K562 (cell line): ENCODE results near the gene NMRAL1. TPM values are rescaled to one million over a fixed set of nuclear protein-coding genes. Genes with fewer than 3 reads are reported as not detected.

Experiments used
- ATAC-seq: fragments of 200-7000 bp; cut with Tn5 transposase; 3 replicates; pipeline ENCODE4 v1.9.1; 2020; ENCODE audit warnings: moderate library complexity
- BruUV-seq: library from RNA; stranded (reverse); fragments of 400-500 nt; replicated peaks from 2 replicates; lab custom pipeline; 2021; lab: Mats Ljungman, UMichigan
- CTCF ChIA-PET: fragments of 300-600 bp; formaldehyde crosslinking; extraction: SDS; loops from one replicate; lab custom pipeline; 2021; ENCODE audit warnings: low intra/inter-chr PET ratio; lab: Yijun Ruan, JAX
- POLR2A ChIA-PET: fragments of 300-600, 350-650 bp; sonication (Branson Sonifier 250); formaldehyde crosslinking; extraction: SDS; loops from one replicate; lab custom pipeline; 2021; ENCODE audit warnings: antibody characterized with exemption, inconsistent platforms; lab: Yijun Ruan, JAX
- DNase-seq, 4 experiments: peaks; one replicate each; pipeline versions ENCODE4 v3.0.0 to v3.0.0-alpha.2; 2011 to 2018; ENCODE audit warnings: low spot score in 3 of 4, mixed read lengths in 3 of 4; ENCODE audit errors: extremely low read depth in 1 of 4
- FAIRE-seq: peaks from 2 replicates; lab custom pipeline; 2011; peaks lifted over from hg19 to GRCh38; lab: Jason Lieb, UNC
- H2AFZ ChIP-seq: 2 replicates; pipeline ENCODE4 v1.6.0; 2011; ENCODE audit warnings: low read depth, low read length, control low read depth, inconsistent platforms
- H3K27ac ChIP-seq: fragments of 200-600 bp; 3 replicates; pipeline ENCODE4 v1.8.0; 2011; ENCODE audit warnings: low read depth, mild to moderate bottlenecking, control low read depth, inconsistent platforms, low read length, moderate library complexity, mixed read lengths; ENCODE audit errors: extremely low read depth
- H3K27me3 ChIP-seq, 2 experiments: fragments of 300-600 bp in 1 of 2; 2 replicates in 1 of 2; 3 replicates in 1 of 2; pipeline versions ENCODE4 v1.6.0 to v1.8.0; 2011; ENCODE audit warnings: inconsistent platforms in 2 of 2, low read length in 2 of 2, mild to moderate bottlenecking in 1 of 2, mixed read lengths in 1 of 2, moderate library complexity in 1 of 2; ENCODE audit not compliant: control insufficient read depth in 2 of 2, insufficient read depth in 2 of 2
- H3K36me3 ChIP-seq: fragments of 300-600 bp; 3 replicates; pipeline ENCODE4 v1.8.0; 2011; ENCODE audit warnings: mild to moderate bottlenecking, low read length, inconsistent platforms; ENCODE audit not compliant: control insufficient read depth, insufficient read depth
- H3K4me1 ChIP-seq, 2 experiments: fragments of 200-600 bp in 1 of 2; replicated peaks in 1 of 2; 2 replicates in 1 of 2; 3 replicates in 1 of 2; pipeline versions ENCODE4 v1.5.1 to v1.8.0; 2011; ENCODE audit warnings: inconsistent platforms in 2 of 2, low read length in 2 of 2, mild to moderate bottlenecking in 1 of 2, mixed read lengths in 1 of 2, moderate library complexity in 1 of 2; ENCODE audit not compliant: control insufficient read depth in 2 of 2, insufficient read depth in 2 of 2
- H3K4me2 ChIP-seq: 2 replicates; pipeline ENCODE4 v1.6.1; 2011; ENCODE audit warnings: low read length, control low read depth, inconsistent platforms, mixed read lengths; ENCODE audit not compliant: insufficient read depth
- H3K4me3 ChIP-seq: fragments of 200-600 bp; sonication (generic), shearing (Covaris generic); 2 replicates; pipeline ENCODE4 v1.5.1; 2016; ENCODE audit warnings: control low read depth, inconsistent platforms
- H3K79me2 ChIP-seq: fragments of 200-600 bp; 3 replicates; pipeline ENCODE4 v1.8.0; 2011; ENCODE audit warnings: low read length, inconsistent platforms; ENCODE audit not compliant: control insufficient read depth, insufficient read depth
- H3K9ac ChIP-seq, 2 experiments: 2 replicates each; pipeline versions ENCODE4 v1.6.0 to v1.6.1; 2011; ENCODE audit warnings: low read depth in 2 of 2, low read length in 2 of 2, control low read depth in 1 of 2, inconsistent platforms in 1 of 2, mild to moderate bottlenecking in 1 of 2, mixed read lengths in 1 of 2; ENCODE audit not compliant: insufficient read depth in 1 of 2
- H3K9me1 ChIP-seq: one replicate; pipeline ENCODE4 v1.6.0; 2011; ENCODE audit warnings: inconsistent platforms, mild to moderate bottlenecking, low read length, moderate library complexity; ENCODE audit not compliant: control insufficient read depth, insufficient read depth
- H3K9me3 ChIP-seq: replicated peaks from 2 replicates; pipeline ENCODE4 v1.5.1; 2011; ENCODE audit warnings: low read depth, low read length, inconsistent platforms; ENCODE audit not compliant: control insufficient read depth, insufficient read depth
- H4K20me1 ChIP-seq: replicated peaks from 2 replicates; pipeline ENCODE4 v1.6.1; 2011; ENCODE audit warnings: low read length, inconsistent platforms, mixed read lengths; ENCODE audit not compliant: control insufficient read depth, insufficient read depth
- AFF4 ChIP-seq: sonication (generic); formaldehyde crosslinking; IDR thresholded peaks from 2 replicates; pipeline ENCODE4 v1.8.0; 2023; ENCODE audit warnings: mild to moderate bottlenecking, missing genetic modification reagents
- DEAF1 ChIP-seq: fragments of 450-650 bp; formaldehyde crosslinking; IDR thresholded peaks from 2 replicates; pipeline ENCODE4 v1.4.0; 2020; ENCODE audit warnings: mild to moderate bottlenecking, moderate library complexity
- MECOM ChIP-seq: fragments of 250-450 bp; sonication (Bioruptor Pico); IDR thresholded peaks from 2 replicates; pipeline ENCODE4 v1.8.0; 2022; ENCODE audit warnings: inconsistent platforms
- NKRF ChIP-seq: fragments of 450-650 bp; IDR thresholded peaks from 2 replicates; pipeline ENCODE4 v1.6.1; 2016; ENCODE audit warnings: borderline replicate concordance
- SMAD4 ChIP-seq: fragments of 250-450 bp; sonication (Bioruptor Pico); conservative IDR thresholded peaks from 2 replicates; pipeline ENCODE4 v1.8.0; 2021; ENCODE audit warnings: inconsistent platforms, mild to moderate bottlenecking, moderate library complexity
- SNAPC5 ChIP-seq: fragments of 250-450 bp; sonication (Bioruptor Pico); IDR thresholded peaks from 2 replicates; pipeline ENCODE4 v1.8.0; 2021; ENCODE audit warnings: moderate library complexity, mild to moderate bottlenecking, inconsistent platforms
- SRSF9 ChIP-seq: fragments of 200-400 bp; formaldehyde crosslinking; IDR thresholded peaks from 2 replicates; pipeline ENCODE4 v1.6.1; 2017; ENCODE audit warnings: low read depth, low read length, borderline replicate concordance
- ZNF175 ChIP-seq: fragments of 200-800 bp; sonication (Bioruptor generic); IDR thresholded peaks from 2 replicates; pipeline ENCODE4 v1.6.1; 2016; ENCODE audit warnings: low read depth, mild to moderate bottlenecking, missing genetic modification characterization, missing compliant biosample characterization
- ZNF398 ChIP-seq: fragments of 250-450 bp; sonication (Bioruptor Pico); IDR thresholded peaks from 2 replicates; pipeline ENCODE4 v1.8.0; 2021; ENCODE audit warnings: moderate library complexity, mild to moderate bottlenecking, inconsistent platforms
- WGBS: fragments of 100-300 bp; shearing (Covaris generic); methylation state at CpG from one replicate; pipeline ENCODE4 v1.1.6; 2016; ENCODE audit warnings: low coverage, mixed read lengths; ENCODE audit not compliant: insufficient coverage; ENCODE audit errors: missing lambda C conversion rate; 5-methylcytosine and 5-hydroxymethylcytosine counted together
- in situ Hi-C: fragments of 300-500 bp; cut with MboI; formaldehyde crosslinking; loops from 4 replicates; pipeline ENCODE4 v1.15.0; 2018; ENCODE audit warnings: inconsistent platforms, mixed read lengths
- intact Hi-C: fragments of 100-400 bp; cut with micrococcal nuclease; formaldehyde crosslinking; loops from 2 replicates; pipeline ENCODE4 v1.14.2; 2022
- polyA plus RNA-seq, 8 experiments: library from polyadenylated mRNA; depleted of rRNA in 4 of 8; stranded (reverse) in 5 of 8; unstranded in 3 of 8; fragments of >200 nt; fragmentation: Nextera tagmentation in 2 of 8; fragmentation: Illumina TruSeq in 1 of 8; extraction: Ambion mirVana in 2 of 8; extraction: Trizol in 1 of 8; gene quantifications; 2 replicates each; pipeline versions ENCODE4 v1.2.1 to v1.2.3, GENCODE V29; 2011 to 2014; ENCODE audit warnings: inconsistent platforms in 1 of 8, missing spikeins in 1 of 8
- total RNA-seq, 7 experiments: library from RNA; depleted of rRNA in 6 of 7; stranded (reverse); fragments of >200 nt in 6 of 7; fragmentation: Illumina TruSeq in 2 of 7; extraction: Trizol in 2 of 7; gene quantifications; 2 replicates each; pipeline versions ENCODE4 v1.2.1 to v1.2.3, GENCODE V29; 2011 to 2021; ENCODE audit warnings: low replicate concordance in 1 of 7

The NMRAL1 gene
- total and polyA plus RNA-seq, 9 of the 15 experiments (the other 6 are each of a cell fraction or from before 2014, with no cell fraction given): 6.3 to 116 (median 63.2) TPM

GRCh38 chr16:4508806-4509205 is 34.4 kb upstream of the NMRAL1 start:
- H3K4me2 ChIP-seq: no peak overlapping the region
- H3K9me3 ChIP-seq: no peaks in the 10 kb centered on the region
- no peak for ATAC-seq
- no peak overlapping the region for H3K4me3 ChIP-seq
- intact Hi-C loops (no loop called here), in situ Hi-C loops (no loop called here)
- H3K27me3 ChIP-seq: no peaks in the 10 kb centered on the region
- H3K4me1 ChIP-seq: peaks cover 0 to 12% of the 10 kb centered on the region in 2 experiments; a peak in 2 of 5 replicates
- no peaks in the 10 kb centered on the region for H3K9me1 ChIP-seq
- ChIA-PET CTCF (no interaction called here), POLR2A (no interaction called here)
- peaks cover 74% of the 10 kb centered on the region; the same call in 2 of the 3 replicates for H3K36me3 ChIP-seq
- no TSS peak for BruUV-seq
- peaks cover 1% of the 10 kb centered on the region; the same call in 1 of the 3 replicates for H3K79me2 ChIP-seq
- H4K20me1 ChIP-seq: 0 out of 2 replicates have a peak, but pooled peaks cover 6% of the 10 kb centered on the region
- H3K27ac ChIP-seq: no peak overlapping the region
- H2AFZ ChIP-seq: no peak overlapping the region
- 91% methylated on average over 3 of the region's 3 CpGs for WGBS
- no peak for FAIRE-seq
- H3K9ac ChIP-seq: no peak overlapping the region; a peak in 1 of 4 replicates
- DNase-seq: no peak
- TF ChIP-seq NKRF (no peak), SRSF9 (no peak), SMAD4 (no peak), AFF4 (CRISPR knock-in tag) (no peak), ZNF175 (CRISPR knock-in tag) (no peak), DEAF1 (CRISPR knock-in tag) (no peak), SNAPC5 (CRISPR knock-in tag) (no peak), MECOM (CRISPR knock-in tag) (no peak), ZNF398 (no peak)
